Ectodermal cell (in vitro differentiated cells): ENCODE results near the gene PLEKHG4.

ENCODE experiments used
- H3K27ac ChIP-seq: 2 replicates; pipeline ENCODE4 v1.7.0; 2013; ENCODE audit warnings: mild to moderate bottlenecking, low read depth, low read length; ENCODE audit not compliant: insufficient read depth, poor library complexity, severe bottlenecking
- H3K27me3 ChIP-seq: 2 replicates; pipeline ENCODE4 v1.7.0; 2013; ENCODE audit warnings: mild to moderate bottlenecking, low read length; ENCODE audit not compliant: insufficient read depth, control insufficient read depth, poor library complexity, severe bottlenecking
- H3K36me3 ChIP-seq: one replicate; pipeline ENCODE4 v1.7.0; 2013; ENCODE audit warnings: low read length; ENCODE audit not compliant: control insufficient read depth, insufficient read depth
- H3K4me1 ChIP-seq: one replicate; pipeline ENCODE4 v1.7.0; 2013; ENCODE audit warnings: low read length; ENCODE audit not compliant: control insufficient read depth, insufficient read depth
- H3K4me3 ChIP-seq: 2 replicates; pipeline ENCODE4 v1.7.0; 2013; ENCODE audit warnings: low read depth, low read length, control low read depth; ENCODE audit not compliant: insufficient read depth
- H3K9me3 ChIP-seq: 2 replicates; pipeline ENCODE4 v1.7.0; 2013; ENCODE audit warnings: mild to moderate bottlenecking, low read length, moderate library complexity; ENCODE audit not compliant: control insufficient read depth
- WGBS, 2 experiments: methylation state at CpG; one replicate each; pipeline ENCODE4 v1.1.7; 2013; ENCODE audit warnings: missing lambda C conversion rate in 2 of 2; 5-methylcytosine and 5-hydroxymethylcytosine counted together

The PLEKHG4 gene

GRCh38 chr16:67305216-67306071, 26.1 kb downstream of the PLEKHG4 start:
- H3K4me1 ChIP-seq = peaks cover 2% of the 10 kb centered on the region
- H3K27ac ChIP-seq = no peak overlapping the region
- H3K36me3 ChIP-seq = no peaks in the 10 kb centered on the region
- no peak overlapping the region for H3K4me3 ChIP-seq
- WGBS, 2 experiments = 90 to 92% methylated on average over 13 of the region's 13 CpGs
- no peaks in the 10 kb centered on the region for H3K27me3 ChIP-seq
- no peaks in the 10 kb centered on the region for H3K9me3 ChIP-seq

GRCh38 chr16:67310561-67310960, 31.2 kb downstream of the PLEKHG4 start:
- Histone ChIP-seq H3K4me1 (peaks cover 3% of the 10 kb centered on the region), H3K27me3 (no peaks in the 10 kb centered on the region), H3K9me3 (no peaks in the 10 kb centered on the region), H3K36me3 (no peaks in the 10 kb centered on the region), H3K27ac (no peak overlapping the region), H3K4me3 (no peak overlapping the region)
- 92 to 93% methylated on average over 3 of the region's 3 CpGs for WGBS, 2 experiments

GRCh38 chr16:67311607-67312488, 32.5 kb downstream of the PLEKHG4 start:
- no peak overlapping the region for H3K27ac ChIP-seq
- no peaks in the 10 kb centered on the region for H3K9me3 ChIP-seq
- WGBS, 2 experiments = 89 to 91% methylated on average over 5 of the region's 5 CpGs
- no peaks in the 10 kb centered on the region for H3K27me3 ChIP-seq
- peaks cover 3% of the 10 kb centered on the region for H3K4me1 ChIP-seq
- H3K4me3 ChIP-seq = no peak overlapping the region
- H3K36me3 ChIP-seq = no peaks in the 10 kb centered on the region

GRCh38 chr16:67312719-67313118, 33.4 kb downstream of the PLEKHG4 start:
- Histone ChIP-seq H3K27me3 (no peaks in the 10 kb centered on the region), H3K27ac (no peak overlapping the region), H3K36me3 (no peaks in the 10 kb centered on the region), H3K4me3 (no peak overlapping the region), H3K4me1 (peaks cover 3% of the 10 kb centered on the region), H3K9me3 (no peaks in the 10 kb centered on the region)

- H3K4me1 ChIP-seq = no peaks in the 10 kb centered on the region
- H3K27me3 ChIP-seq = peaks cover 5% of the 10 kb centered on the region
- H3K36me3 ChIP-seq = no peaks in the 10 kb centered on the region
- no peaks in the 10 kb centered on the region for H3K9me3 ChIP-seq
- no peak overlapping the region for H3K4me3 ChIP-seq
- H3K27ac ChIP-seq = no peak overlapping the region
Measured at GRCh38 chr16:67317853-67318252, 38.5 kb downstream of the PLEKHG4 start.

- Histone ChIP-seq H3K4me3 (peak overlapping the region; percentile 54), H3K27ac (no peak overlapping the region), H3K9me3 (no peaks in the 10 kb centered on the region), H3K27me3 (peaks cover 25% of the 10 kb centered on the region), H3K4me1 (no peaks in the 10 kb centered on the region), H3K36me3 (no peaks in the 10 kb centered on the region)
- WGBS, 2 experiments = 70% methylated on average over 11 of the region's 11 CpGs
Measured at GRCh38 chr16:67326115-67326471, 46.8 kb downstream of the PLEKHG4 start.

GRCh38 chr16:67326472-67327309, 47.4 kb downstream of the PLEKHG4 start, which contains the start of the genes KCTD19 and LRRC36:
KCTD19 (minus strand) TSS chr16:67326741; CDS start chr16:67326707, 34 bp downstream.
LRRC36 (plus strand) TSS chr16:67326815; CDS start chr16:67326863, 48 bp downstream.
- Histone ChIP-seq H3K4me1 (no peaks in the 10 kb centered on the region), H3K27ac (no peak within 1 kb of the TSS), H3K27me3 (peaks cover 22% of the 10 kb centered on the region), H3K9me3 (no peaks in the 10 kb centered on the region), H3K36me3 (no peaks in the 10 kb centered on the region), H3K4me3 (peak within 1 kb of the TSS; percentile 54)
- WGBS, 2 experiments = 4 to 6% methylated on average over 61 of the region's 61 CpGs

GRCh38 chr16:67327743-67328142, 48.4 kb downstream of the PLEKHG4 start:
- 84 to 89% methylated on average over 3 of the region's 3 CpGs for WGBS, 2 experiments
- no peak overlapping the region for H3K27ac ChIP-seq
- H3K4me1 ChIP-seq = no peaks in the 10 kb centered on the region
- no peak overlapping the region for H3K4me3 ChIP-seq
- peaks cover 20% of the 10 kb centered on the region for H3K27me3 ChIP-seq
- H3K36me3 ChIP-seq = no peaks in the 10 kb centered on the region
- H3K9me3 ChIP-seq = no peaks in the 10 kb centered on the region

GRCh38 chr16:67329901-67330300, 50.6 kb downstream of the PLEKHG4 start:
- Histone ChIP-seq H3K9me3 (no peaks in the 10 kb centered on the region), H3K4me1 (no peaks in the 10 kb centered on the region), H3K27ac (no peak overlapping the region), H3K36me3 (no peaks in the 10 kb centered on the region), H3K27me3 (peaks cover 7% of the 10 kb centered on the region), H3K4me3 (no peak overlapping the region)
- 86 to 88% methylated on average over 4 to 5 of the region's 5 CpGs for WGBS, 2 experiments
